ENCODE results near the gene IL12RB2. TPM values are rescaled to one million over a fixed set of nuclear protein-coding genes. Genes with fewer than 3 reads are reported as not detected.
A peak's percentile ranks its signal among the peaks of the same experiment; 100 is the strongest.

IL12RB2 gene
- total and polyA plus RNA-seq, 4 experiments from 2014 or later, result 3.6 to 7.3 (median 4.8) TPM

GRCh38 chr1:67294836-67295617 lies 12.6 kb upstream of the IL12RB2 start:
- Mint-ChIP-seq H3K4me1 (peaks cover 2 to 18% (median 6%) of the 10 kb centered on the region in 4 donors), H3K36me3 (no peaks in the 10 kb centered on the region), H3K9me3 (peaks cover 0 to 3% (median 0%) of the 10 kb centered on the region in 8 donors), H3K4me3 (peak overlapping the region in 1 of 8 donors; percentile 18), H3K27me3 (peaks cover 3 to 4% of the 10 kb centered on the region in 2 donors), H3K27ac (peak overlapping the region in 3 of 7 donors; percentile 21 to 55 (median 35))
- ChIA-PET POLR2A (ENCODE audit: partially characterized antibody) (no interaction called here), CTCF (ENCODE audit: partially characterized antibody) (interaction anchor here (1.2 kb wide), 1 partner anchor 471 kb away, joined by 3 read pairs; no protein-coding TSS in a partner anchor)
- Histone ChIP-seq H3K27ac (ENCODE audit: low read depth, low read length) (no peak overlapping the region), H3K4me3 (ENCODE audit: low read length in 2 of 2) (no peak overlapping the region), H3K9me3 (ENCODE audit: control insufficient read depth in 1 of 2, low read length in 2 of 2) (no peaks in the 10 kb centered on the region), H3K36me3 (ENCODE audit: insufficient read depth, low read length) (no peaks in the 10 kb centered on the region), H3K27me3 (ENCODE audit: insufficient read depth, low read length) (no peaks in the 10 kb centered on the region), H3K4me1 (ENCODE audit: insufficient read depth, low read length) (no peaks in the 10 kb centered on the region)
- intact Hi-C loops (cut with micrococcal nuclease), result no loop called here
- no peak for DNase-seq

- intact Hi-C loops (cut with micrococcal nuclease), result no loop called here
- no peaks in the 10 kb centered on the region for H3K36me3 Mint-ChIP-seq
- Histone ChIP-seq H3K36me3 (ENCODE audit: insufficient read depth, low read length) (no peaks in the 10 kb centered on the region), H3K4me1 (ENCODE audit: insufficient read depth, low read length) (no peaks in the 10 kb centered on the region), H3K27ac (ENCODE audit: low read depth, low read length) (no peak overlapping the region), H3K4me3 (ENCODE audit: low read length in 2 of 2) (no peak overlapping the region), H3K9me3 (ENCODE audit: control insufficient read depth in 1 of 2, low read length in 2 of 2) (no peaks in the 10 kb centered on the region), H3K27me3 (ENCODE audit: insufficient read depth, low read length) (no peaks in the 10 kb centered on the region)
- POLR2A ChIA-PET (ENCODE audit: partially characterized antibody), result no interaction called here
- H3K4me3 Mint-ChIP-seq, result no peak overlapping the region
- H3K27ac Mint-ChIP-seq, result no peak overlapping the region
- no peaks in the 10 kb centered on the region for H3K9me3 Mint-ChIP-seq
- CTCF ChIA-PET (ENCODE audit: partially characterized antibody), result no interaction called here
- no peak for DNase-seq
- peaks cover 3% of the 10 kb centered on the region in 2 donors for H3K27me3 Mint-ChIP-seq
- peaks cover 2 to 12% (median 6%) of the 10 kb centered on the region in 4 donors for H3K4me1 Mint-ChIP-seq
Observed at GRCh38 chr1:67298762-67299161, 8.9 kb upstream of the IL12RB2 start.

- no peaks in the 10 kb centered on the region for H3K36me3 Mint-ChIP-seq
- ChIA-PET POLR2A (ENCODE audit: partially characterized antibody) (no interaction called here), CTCF (ENCODE audit: partially characterized antibody) (no interaction called here)
- peaks cover 3 to 4% of the 10 kb centered on the region in 2 donors for H3K27me3 Mint-ChIP-seq
- H3K36me3 ChIP-seq (ENCODE audit: insufficient read depth, low read length), result no peaks in the 10 kb centered on the region
- H3K27ac Mint-ChIP-seq, result no peak overlapping the region
- no peak overlapping the region for H3K4me3 Mint-ChIP-seq
- intact Hi-C loops (cut with micrococcal nuclease), result no loop called here
- H3K9me3 Mint-ChIP-seq, result no peaks in the 10 kb centered on the region
- H3K4me1 Mint-ChIP-seq, result peaks cover 2 to 11% (median 9%) of the 10 kb centered on the region in 4 donors
- no peak overlapping the region for H3K27ac ChIP-seq (ENCODE audit: low read depth, low read length)
- H3K9me3 ChIP-seq (ENCODE audit: control insufficient read depth in 1 of 2, low read length in 2 of 2), result no peaks in the 10 kb centered on the region
- no peak overlapping the region for H3K4me3 ChIP-seq (ENCODE audit: low read length in 2 of 2)
- DNase-seq, result no peak
- H3K4me1 ChIP-seq (ENCODE audit: insufficient read depth, low read length), result no peaks in the 10 kb centered on the region
- H3K27me3 ChIP-seq (ENCODE audit: insufficient read depth, low read length), result no peaks in the 10 kb centered on the region
Observed at GRCh38 chr1:67299296-67299695, 8.4 kb upstream of the IL12RB2 start.

- Histone ChIP-seq H3K36me3 (ENCODE audit: insufficient read depth, low read length) (no peaks in the 10 kb centered on the region), H3K27ac (ENCODE audit: low read depth, low read length) (no peak overlapping the region), H3K4me1 (ENCODE audit: insufficient read depth, low read length) (no peaks in the 10 kb centered on the region), H3K27me3 (ENCODE audit: insufficient read depth, low read length) (no peaks in the 10 kb centered on the region), H3K4me3 (ENCODE audit: low read length in 2 of 2) (no peak overlapping the region), H3K9me3 (ENCODE audit: control insufficient read depth in 1 of 2, low read length in 2 of 2) (no peaks in the 10 kb centered on the region)
- Mint-ChIP-seq H3K4me3 (no peak overlapping the region), H3K27ac (no peak overlapping the region), H3K4me1 (peaks cover 0 to 6% (median 2%) of the 10 kb centered on the region in 4 donors), H3K36me3 (no peaks in the 10 kb centered on the region), H3K9me3 (no peaks in the 10 kb centered on the region), H3K27me3 (peaks cover 4% of the 10 kb centered on the region in 2 donors)
- ChIA-PET CTCF (ENCODE audit: partially characterized antibody) (no interaction called here), POLR2A (ENCODE audit: partially characterized antibody) (no interaction called here)
- no peak for DNase-seq
- intact Hi-C loops (cut with micrococcal nuclease), result no loop called here
Observed at GRCh38 chr1:67300561-67300960, 7.1 kb upstream of the IL12RB2 start.

GRCh38 chr1:67304023-67304422 lies 3.6 kb upstream of the IL12RB2 start:
- Histone ChIP-seq H3K27ac (ENCODE audit: low read depth, low read length) (no peak overlapping the region), H3K27me3 (ENCODE audit: insufficient read depth, low read length) (no peaks in the 10 kb centered on the region), H3K36me3 (ENCODE audit: insufficient read depth, low read length) (no peaks in the 10 kb centered on the region), H3K4me3 (ENCODE audit: low read length in 2 of 2) (no peak overlapping the region), H3K4me1 (ENCODE audit: insufficient read depth, low read length) (peaks cover 13% of the 10 kb centered on the region), H3K9me3 (ENCODE audit: control insufficient read depth in 1 of 2, low read length in 2 of 2) (no peaks in the 10 kb centered on the region)
- Mint-ChIP-seq H3K36me3 (no peaks in the 10 kb centered on the region), H3K4me3 (no peak overlapping the region), H3K27ac (no peak overlapping the region), H3K27me3 (peaks cover 4 to 11% of the 10 kb centered on the region in 2 donors), H3K4me1 (peaks cover 6 to 30% (median 12%) of the 10 kb centered on the region in 4 donors), H3K9me3 (no peaks in the 10 kb centered on the region)
- CTCF ChIA-PET (ENCODE audit: partially characterized antibody), result no interaction called here
- intact Hi-C loops (cut with micrococcal nuclease), result no loop called here
- no peak for DNase-seq
- POLR2A ChIA-PET (ENCODE audit: partially characterized antibody), result no interaction called here

GRCh38 chr1:67306547-67306946 lies 1.1 kb upstream of the IL12RB2 start:
- H3K27me3 ChIP-seq (ENCODE audit: insufficient read depth, low read length), result no peaks in the 10 kb centered on the region
- peak overlapping the region in 4 of 7 donors; percentile 31 to 92 (median 64) for H3K27ac Mint-ChIP-seq
- ChIA-PET CTCF (ENCODE audit: partially characterized antibody) (no interaction called here), POLR2A (ENCODE audit: partially characterized antibody) (interaction anchor here (1.3 to 1.8 kb wide), 2 partner anchors 30 to 39 kb away, joined by 3 to 12 read pairs; no protein-coding TSS in a partner anchor)
- peaks cover 8 to 30% (median 12%) of the 10 kb centered on the region in 4 donors for H3K4me1 Mint-ChIP-seq
- peaks cover 13% of the 10 kb centered on the region for H3K4me1 ChIP-seq (ENCODE audit: insufficient read depth, low read length)
- peak overlapping the region in 1 of 2 donors; percentile 63 for H3K4me3 ChIP-seq (ENCODE audit: low read length in 2 of 2)
- no peaks in the 10 kb centered on the region for H3K36me3 Mint-ChIP-seq
- intact Hi-C loops (cut with micrococcal nuclease), result loop anchor here (2.0 kb wide), 1 partner anchor 30 kb away; no protein-coding TSS in a partner anchor
- no peak for DNase-seq
- no peaks in the 10 kb centered on the region for H3K36me3 ChIP-seq (ENCODE audit: insufficient read depth, low read length)
- H3K27me3 Mint-ChIP-seq, result peaks cover 4 to 11% of the 10 kb centered on the region in 2 donors
- H3K4me3 Mint-ChIP-seq, result peak overlapping the region in 5 of 8 donors; percentile 4 to 92 (median 86)
- no peak overlapping the region for H3K27ac ChIP-seq (ENCODE audit: low read depth, low read length)
- no peaks in the 10 kb centered on the region for H3K9me3 Mint-ChIP-seq
- H3K9me3 ChIP-seq (ENCODE audit: control insufficient read depth in 1 of 2, low read length in 2 of 2), result no peaks in the 10 kb centered on the region

GRCh38 chr1:67308136-67308535 lies 463 bp downstream of the IL12RB2 start:
- Mint-ChIP-seq H3K9me3 (peaks cover 0 to 2% (median 0%) of the 10 kb centered on the region in 8 donors), H3K27ac (peak overlapping the region in 5 of 7 donors; percentile 18 to 90 (median 86)), H3K4me1 (peaks cover 9 to 30% (median 17%) of the 10 kb centered on the region in 4 donors), H3K4me3 (peak overlapping the region; percentile 83 to 94 (median 86)), H3K27me3 (peaks cover 4 to 11% of the 10 kb centered on the region in 2 donors), H3K36me3 (no peaks in the 10 kb centered on the region)
- H3K4me1 ChIP-seq (ENCODE audit: insufficient read depth, low read length), result peaks cover 13% of the 10 kb centered on the region
- no peaks in the 10 kb centered on the region for H3K27me3 ChIP-seq (ENCODE audit: insufficient read depth, low read length)
- intact Hi-C loops (cut with micrococcal nuclease), result no loop called here
- no peak overlapping the region for H3K27ac ChIP-seq (ENCODE audit: low read depth, low read length)
- H3K9me3 ChIP-seq (ENCODE audit: control insufficient read depth in 1 of 2, low read length in 2 of 2), result no peaks in the 10 kb centered on the region
- H3K4me3 ChIP-seq (ENCODE audit: low read length in 2 of 2), result peak overlapping the region in 1 of 2 donors; percentile 41
- no peak for DNase-seq
- POLR2A ChIA-PET (ENCODE audit: partially characterized antibody), result interaction anchor here (1.3 to 1.8 kb wide), 2 partner anchors 28 to 37 kb away, joined by 3 to 12 read pairs; no protein-coding TSS in a partner anchor
- CTCF ChIA-PET (ENCODE audit: partially characterized antibody), result interaction anchor here (0.9 kb wide), 1 partner anchor 452 kb away, joined by 3 read pairs; no protein-coding TSS in a partner anchor
- no peaks in the 10 kb centered on the region for H3K36me3 ChIP-seq (ENCODE audit: insufficient read depth, low read length)
